Measurements from ENCODE around the gene ANKRD33B. TPM values are rescaled to one million over a fixed set of nuclear protein-coding genes. Genes with fewer than 3 reads are reported as not detected.

The ANKRD33B gene
- total RNA-seq, 1 experiment from 2014 or later, result 0.75 TPM

DNA sequence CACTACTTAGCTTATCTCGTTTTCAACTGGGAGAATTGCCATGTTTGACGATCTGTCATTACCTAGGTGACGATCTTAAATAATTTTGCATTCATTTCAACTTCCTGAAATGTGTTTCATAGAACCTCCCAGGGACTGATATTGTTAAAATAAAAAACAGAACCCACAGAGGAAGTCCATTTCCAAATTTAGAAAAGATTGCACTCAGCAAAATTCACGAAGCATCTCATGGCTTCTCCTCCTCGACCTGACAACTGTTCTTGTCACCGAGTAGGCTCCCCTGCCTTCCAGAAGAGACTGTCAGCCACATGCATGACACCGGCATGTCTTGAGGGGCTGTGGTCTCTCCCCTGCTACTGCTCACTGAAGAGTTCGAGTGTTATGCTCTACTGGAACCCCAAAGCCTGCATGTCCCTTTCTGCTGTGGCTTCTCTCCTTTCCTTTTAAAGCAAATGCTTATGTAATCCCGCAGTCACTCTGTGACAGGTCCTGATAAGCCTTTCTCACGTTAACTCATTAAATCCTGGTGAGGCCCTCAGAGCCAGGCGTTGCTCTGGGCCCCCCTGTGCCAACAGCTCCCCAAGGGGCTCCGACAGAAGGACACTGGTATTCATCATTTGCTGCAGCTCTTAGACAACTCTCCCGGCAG is 26.8 kb upstream of the ANKRD33B start:
- no peak for DNase-seq (ENCODE audit: low spot score)
- Histone ChIP-seq H3K4me3 (ENCODE audit: low read depth, low read length, poor library complexity, severe bottlenecking) (no peak overlapping the region), H3K4me1 (ENCODE audit: insufficient read depth, low read length, poor library complexity, severe bottlenecking) (peaks cover 6% of the 10 kb centered on the region), H3K36me3 (ENCODE audit: insufficient read depth, low read length, poor library complexity, severe bottlenecking) (no peaks in the 10 kb centered on the region), H3K9me3 (ENCODE audit: low read depth, low read length, poor library complexity, severe bottlenecking) (no peaks in the 10 kb centered on the region), H3K27ac (ENCODE audit: low read depth, low read length, poor library complexity, severe bottlenecking) (no peak overlapping the region), H3K27me3 (replicated peaks; ENCODE audit: insufficient read depth, low read depth, low read length, poor library complexity) (peaks cover 15% of the 10 kb centered on the region)
- ChIA-PET CTCF (no interaction called here), POLR2A (ENCODE audit: low non-redundant PET) (no interaction called here)
- intact Hi-C loops (cut with micrococcal nuclease; ENCODE audit: unreplicated experiment), result no loop called here
- BruUV-seq (replicated peaks), result no TSS peak
- TF ChIP-seq EZH2 (IDR thresholded peaks at IDR 0.05; ENCODE audit: borderline replicate concordance, low read depth, low read length, poor library complexity, severe bottlenecking), result no peak
- TF ChIP-seq, protein P1, sequence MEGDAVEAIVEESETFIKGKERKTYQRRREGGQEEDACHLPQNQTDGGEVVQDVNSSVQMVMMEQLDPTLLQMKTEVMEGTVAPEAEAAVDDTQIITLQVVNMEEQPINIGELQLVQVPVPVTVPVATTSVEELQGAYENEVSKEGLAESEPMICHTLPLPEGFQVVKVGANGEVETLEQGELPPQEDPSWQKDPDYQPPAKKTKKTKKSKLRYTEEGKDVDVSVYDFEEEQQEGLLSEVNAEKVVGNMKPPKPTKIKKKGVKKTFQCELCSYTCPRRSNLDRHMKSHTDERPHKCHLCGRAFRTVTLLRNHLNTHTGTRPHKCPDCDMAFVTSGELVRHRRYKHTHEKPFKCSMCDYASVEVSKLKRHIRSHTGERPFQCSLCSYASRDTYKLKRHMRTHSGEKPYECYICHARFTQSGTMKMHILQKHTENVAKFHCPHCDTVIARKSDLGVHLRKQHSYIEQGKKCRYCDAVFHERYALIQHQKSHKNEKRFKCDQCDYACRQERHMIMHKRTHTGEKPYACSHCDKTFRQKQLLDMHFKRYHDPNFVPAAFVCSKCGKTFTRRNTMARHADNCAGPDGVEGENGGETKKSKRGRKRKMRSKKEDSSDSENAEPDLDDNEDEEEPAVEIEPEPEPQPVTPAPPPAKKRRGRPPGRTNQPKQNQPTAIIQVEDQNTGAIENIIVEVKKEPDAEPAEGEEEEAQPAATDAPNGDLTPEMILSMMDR (conservative IDR thresholded peaks at IDR 0.05; ENCODE audit: low read depth, low read length), result no peak

DNA sequence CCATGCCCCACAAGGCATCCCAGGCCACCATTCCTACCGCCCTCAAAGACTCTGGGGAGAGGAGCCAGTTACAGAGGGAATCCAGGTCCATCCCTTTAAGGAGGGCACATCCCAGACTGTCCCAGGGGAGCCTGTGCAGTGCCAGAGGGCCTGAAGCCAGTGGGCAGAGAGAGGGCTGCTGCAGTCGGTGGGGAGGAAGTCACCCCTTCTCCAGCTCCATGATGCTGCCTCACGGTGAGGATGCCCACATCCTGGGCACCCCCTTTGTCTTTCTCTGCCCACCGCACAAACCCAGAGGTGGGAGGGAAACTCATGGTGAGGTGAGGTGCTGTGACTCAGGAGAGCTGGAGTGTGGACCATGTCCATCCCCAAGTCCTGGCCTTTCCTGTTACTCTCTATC is 26.2 kb upstream of the ANKRD33B start:
- Histone ChIP-seq H3K9me3 (ENCODE audit: low read depth, low read length, poor library complexity, severe bottlenecking) (no peaks in the 10 kb centered on the region), H3K27ac (ENCODE audit: low read depth, low read length, poor library complexity, severe bottlenecking) (no peak overlapping the region), H3K36me3 (ENCODE audit: insufficient read depth, low read length, poor library complexity, severe bottlenecking) (no peaks in the 10 kb centered on the region), H3K4me1 (ENCODE audit: insufficient read depth, low read length, poor library complexity, severe bottlenecking) (peaks cover 6% of the 10 kb centered on the region), H3K4me3 (ENCODE audit: low read depth, low read length, poor library complexity, severe bottlenecking) (no peak overlapping the region), H3K27me3 (replicated peaks; ENCODE audit: insufficient read depth, low read depth, low read length, poor library complexity) (peaks cover 21% of the 10 kb centered on the region)
- no TSS peak for BruUV-seq (replicated peaks)
- intact Hi-C loops (cut with micrococcal nuclease; ENCODE audit: unreplicated experiment), result no loop called here
- POLR2A ChIA-PET (ENCODE audit: low non-redundant PET), result no interaction called here
- TF ChIP-seq EZH2 (IDR thresholded peaks at IDR 0.05; ENCODE audit: borderline replicate concordance, low read depth, low read length, poor library complexity, severe bottlenecking), result no peak
- TF ChIP-seq, protein P1 (conservative IDR thresholded peaks at IDR 0.05; ENCODE audit: low read depth, low read length), result no peak
- CTCF ChIA-PET, result no interaction called here
- no peak for DNase-seq (ENCODE audit: low spot score)

DNA sequence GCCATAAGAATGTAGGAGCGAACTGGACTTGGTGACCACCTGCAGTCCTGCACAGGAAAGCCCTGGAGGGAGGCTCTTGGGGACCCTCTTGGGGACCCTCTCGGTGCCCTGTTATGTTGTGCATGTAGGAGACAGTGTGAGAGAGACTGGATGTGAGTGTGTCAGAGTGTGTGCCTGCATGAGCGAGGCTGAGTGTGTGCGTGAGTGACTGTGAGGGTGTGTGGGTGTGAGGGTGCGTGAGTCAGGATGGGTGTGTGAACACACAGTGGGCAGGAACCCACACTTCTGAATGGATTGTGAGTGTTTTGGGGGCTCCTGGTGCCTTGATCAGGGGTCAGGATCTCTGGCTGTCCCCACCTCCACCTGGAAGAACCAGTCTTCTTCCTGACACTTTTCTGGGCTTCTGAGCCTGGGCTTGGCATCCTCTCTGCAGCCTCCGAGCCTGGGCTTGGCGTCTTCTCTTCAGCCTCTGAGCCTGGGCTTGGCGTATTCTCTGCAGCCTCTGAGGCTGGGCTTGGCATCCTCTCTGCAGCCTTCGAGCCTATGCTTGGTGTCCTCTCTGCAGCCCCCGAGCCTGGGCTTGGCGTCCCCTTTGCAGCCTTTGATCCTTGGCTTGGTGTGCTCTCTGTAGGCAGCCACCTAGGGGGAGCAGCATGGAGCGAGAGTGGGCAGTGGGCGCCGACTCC is 25.6 kb upstream of the ANKRD33B start:
- ChIA-PET CTCF (no interaction called here), POLR2A (ENCODE audit: low non-redundant PET) (no interaction called here)
- Histone ChIP-seq H3K27me3 (replicated peaks; ENCODE audit: insufficient read depth, low read depth, low read length, poor library complexity) (peaks cover 27% of the 10 kb centered on the region), H3K27ac (ENCODE audit: low read depth, low read length, poor library complexity, severe bottlenecking) (no peak overlapping the region), H3K9me3 (ENCODE audit: low read depth, low read length, poor library complexity, severe bottlenecking) (no peaks in the 10 kb centered on the region), H3K36me3 (ENCODE audit: insufficient read depth, low read length, poor library complexity, severe bottlenecking) (no peaks in the 10 kb centered on the region), H3K4me3 (ENCODE audit: low read depth, low read length, poor library complexity, severe bottlenecking) (no peak overlapping the region), H3K4me1 (ENCODE audit: insufficient read depth, low read length, poor library complexity, severe bottlenecking) (peaks cover 6% of the 10 kb centered on the region)
- intact Hi-C loops (cut with micrococcal nuclease; ENCODE audit: unreplicated experiment), result no loop called here
- TF ChIP-seq, protein P1 (conservative IDR thresholded peaks at IDR 0.05; ENCODE audit: low read depth, low read length), result no peak
- TF ChIP-seq EZH2 (IDR thresholded peaks at IDR 0.05; ENCODE audit: borderline replicate concordance, low read depth, low read length, poor library complexity, severe bottlenecking), result no peak
- BruUV-seq (replicated peaks), result no TSS peak
- no peak for DNase-seq (ENCODE audit: low spot score)

Data from A673 (cell line).